Transverse colon (tissue), 3 donors: ENCODE measurements around the gene LRRC10B.
A peak's percentile ranks its signal among the peaks of the same experiment; 100 is the strongest.

Experiments
- POLR2A ChIP-seq: fragments of 450-650 bp; IDR thresholded peaks from one replicate; pipeline ENCODE4 v1.6.1; 2016; ENCODE audit warnings: antibody characterized with exemption, mild to moderate bottlenecking, moderate library complexity
- TF ChIP-seq, protein P1 (sequence below), 5 experiments: fragments of 200-600 bp in 3 of 5; fragments of 450-650 bp in 2 of 5; sonication (generic) in 3 of 5; IDR thresholded peaks; 1 replicate in 2 of 5; 2 replicates in 3 of 5; pipeline ENCODE4 v1.5.1; 2016 to 2017; ENCODE audit warnings: antibody characterized with exemption in 5 of 5, inconsistent platforms in 3 of 5, mild to moderate bottlenecking in 2 of 5, moderate library complexity in 1 of 5

DNA sequence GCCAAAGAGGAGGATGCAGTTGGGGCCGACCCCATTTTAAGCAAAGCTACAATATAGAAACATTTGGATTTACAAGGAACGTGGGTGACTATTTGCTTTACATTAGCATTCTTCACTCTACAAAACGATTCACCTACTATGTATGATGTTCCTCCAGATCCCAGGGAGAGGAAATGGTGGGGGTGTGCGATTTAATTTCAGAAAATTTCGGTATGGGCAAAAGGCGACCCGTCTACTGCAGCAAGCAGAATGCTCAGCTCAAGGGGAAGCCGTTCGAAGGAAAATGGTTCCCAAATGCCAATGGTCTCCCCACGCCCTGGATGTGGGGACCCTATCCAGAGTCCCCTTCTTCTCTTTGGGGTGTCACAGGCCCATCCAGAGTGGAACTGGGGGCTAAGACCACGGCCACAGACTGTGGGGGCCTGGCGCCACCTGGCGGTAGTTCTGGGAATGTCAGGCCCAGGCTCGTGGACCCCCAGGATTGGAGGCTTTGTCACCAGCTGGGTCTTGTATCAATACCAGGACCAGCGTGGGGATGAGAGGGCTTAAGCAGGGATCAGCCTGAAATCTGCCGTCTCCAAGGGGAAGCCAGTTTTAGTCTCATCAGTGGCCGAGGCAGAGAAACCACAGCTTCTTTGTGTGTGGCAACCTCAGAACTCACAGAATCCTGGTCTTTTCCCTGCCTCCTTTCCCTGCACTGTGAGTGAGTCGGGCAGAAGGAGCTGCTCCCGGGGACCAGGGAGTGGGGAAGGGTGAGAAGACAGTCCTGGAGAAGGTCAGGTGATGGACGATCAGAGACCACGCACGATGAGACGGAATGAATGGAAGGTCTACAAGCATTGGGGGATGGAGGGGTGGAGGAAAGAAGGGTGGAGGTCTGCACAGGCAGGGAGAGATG, 8.4 kb downstream of the LRRC10B start:
- TF ChIP-seq, protein P1, sequence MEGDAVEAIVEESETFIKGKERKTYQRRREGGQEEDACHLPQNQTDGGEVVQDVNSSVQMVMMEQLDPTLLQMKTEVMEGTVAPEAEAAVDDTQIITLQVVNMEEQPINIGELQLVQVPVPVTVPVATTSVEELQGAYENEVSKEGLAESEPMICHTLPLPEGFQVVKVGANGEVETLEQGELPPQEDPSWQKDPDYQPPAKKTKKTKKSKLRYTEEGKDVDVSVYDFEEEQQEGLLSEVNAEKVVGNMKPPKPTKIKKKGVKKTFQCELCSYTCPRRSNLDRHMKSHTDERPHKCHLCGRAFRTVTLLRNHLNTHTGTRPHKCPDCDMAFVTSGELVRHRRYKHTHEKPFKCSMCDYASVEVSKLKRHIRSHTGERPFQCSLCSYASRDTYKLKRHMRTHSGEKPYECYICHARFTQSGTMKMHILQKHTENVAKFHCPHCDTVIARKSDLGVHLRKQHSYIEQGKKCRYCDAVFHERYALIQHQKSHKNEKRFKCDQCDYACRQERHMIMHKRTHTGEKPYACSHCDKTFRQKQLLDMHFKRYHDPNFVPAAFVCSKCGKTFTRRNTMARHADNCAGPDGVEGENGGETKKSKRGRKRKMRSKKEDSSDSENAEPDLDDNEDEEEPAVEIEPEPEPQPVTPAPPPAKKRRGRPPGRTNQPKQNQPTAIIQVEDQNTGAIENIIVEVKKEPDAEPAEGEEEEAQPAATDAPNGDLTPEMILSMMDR (IDR thresholded peaks at IDR 0.05) = peak; percentile 96 to 99 (median 98)
- TF ChIP-seq POLR2A = no peak
